Measurements from ENCODE around the gene SPOP. TPM values are rescaled to one million over a fixed set of nuclear protein-coding genes. Genes with fewer than 3 reads are reported as not detected.
"Not testable (repeated sequence)": the region's sequence is repeated elsewhere in the genome, so short reads cannot be mapped to it uniquely, and the experiment has no call there.

The SPOP gene
- total RNA-seq, 2 donors from 2014 or later: 117 to 130 TPM

GRCh38 chr17:49552070-49552751, 125.7 kb downstream of the SPOP start:
- intact Hi-C loops (cut with DNase I): loop anchor here (5.0 to 10.0 kb wide), 3 partner anchors 115 to 443 kb away; partner anchors contain the start of gene DLX3 (in 1 of the 2)

GRCh38 chr17:49551221-49552069, 126.5 kb downstream of the SPOP start:
- intact Hi-C loops (cut with DNase I): loop anchor here (5.0 to 10.0 kb wide), 3 partner anchors 114 to 443 kb away; partner anchors contain the start of gene DLX3 (in 1 of the 2)
- no peak for DNase-seq (ENCODE audit: low spot score)

More at GRCh38 chr17:49552070-49552751, 125.7 kb downstream of the SPOP start:
- no peak for DNase-seq (ENCODE audit: low spot score)

GRCh38 chr17:49550764-49551163, 127.1 kb downstream of the SPOP start:
- intact Hi-C loops (cut with DNase I): loop anchor here (5.0 to 10.0 kb wide), 3 partner anchors 113 to 444 kb away; partner anchors contain the start of gene DLX3 (in 1 of the 2)
- not testable (repeated sequence) for DNase-seq (ENCODE audit: low spot score)

- DNase-seq (ENCODE audit: low spot score): no peak
- intact Hi-C loops (cut with DNase I): loop anchor here (2.0 to 10.0 kb wide), 4 partner anchors 113 to 445 kb away; partner anchors contain the start of gene DLX3 (in 1 of the 2)
Observed at GRCh38 chr17:49549691-49550678, 127.9 kb downstream of the SPOP start.

GRCh38 chr17:49549311-49549605, 128.6 kb downstream of the SPOP start:
- intact Hi-C loops (cut with DNase I): loop anchor here in 1 of 2 donors (2.0 kb wide), 1 partner anchor 114 kb away; no protein-coding TSS in a partner anchor
- DNase-seq (ENCODE audit: low spot score): no peak

Other genes with a start within 250 kb of the SPOP start
- 10 to 100 TPM; 35.7 to 69.9 TPM for gene NGFR, start 182.8 kb downstream of the SPOP start, total RNA-seq
- gene NXPH3, start 102.2 kb downstream of the SPOP start, total RNA-seq: 10 to 100 TPM; 34.8 to 57.1 TPM
- gene SLC35B1, start 29.9 kb upstream of the SPOP start, total RNA-seq: 10 to 100 TPM; 28.1 to 33.3 TPM
- 10 to 100 TPM in 1 of 2 donors, 1 to 10 TPM in 1; 6.5 to 11.1 TPM for gene FAM117A, start 86.0 kb upstream of the SPOP start, total RNA-seq
- gene KAT7, start 110.6 kb upstream of the SPOP start, total RNA-seq: 10 to 100 TPM; 50.2 to 58.1 TPM
- gene TAC4, start 170.0 kb upstream of the SPOP start, total RNA-seq: not detected